Transverse colon (tissue), 3 donors: ENCODE data around the gene SLC6A1.

Experiments
- EP300 ChIP-seq: sonication (generic); formaldehyde crosslinking; IDR thresholded peaks from one replicate; pipeline ENCODE4 v1.6.1; 2017; ENCODE audit warnings: antibody characterized with exemption, low read depth
- TF ChIP-seq, protein P1 (sequence below), 5 experiments: fragments of 200-600 bp in 3 of 5; fragments of 450-650 bp in 2 of 5; sonication (generic) in 3 of 5; IDR thresholded peaks; 1 replicate in 2 of 5; 2 replicates in 3 of 5; pipeline ENCODE4 v1.5.1; 2016 to 2017; ENCODE audit warnings: antibody characterized with exemption in 5 of 5, inconsistent platforms in 3 of 5, mild to moderate bottlenecking in 2 of 5, moderate library complexity in 1 of 5

DNA sequence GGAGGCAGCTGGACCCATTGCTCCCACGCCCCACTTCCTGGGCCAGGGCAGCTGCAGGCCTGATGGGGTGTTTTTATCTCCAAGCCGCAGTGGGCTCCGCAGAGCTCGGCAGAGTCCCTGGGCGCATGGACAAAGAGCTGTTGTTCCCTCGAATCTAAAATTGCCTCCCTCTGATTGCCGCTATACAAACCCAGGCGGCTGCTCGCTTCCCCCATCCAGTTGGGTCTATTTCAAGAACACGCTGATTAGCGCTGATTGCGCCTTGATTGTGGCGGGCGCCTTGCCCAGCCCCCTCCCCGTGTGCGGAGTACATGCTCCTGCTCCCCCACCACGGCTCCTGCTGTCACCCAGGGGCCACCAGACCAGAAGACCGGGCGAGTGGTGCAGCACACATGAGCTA, 43.4 kb upstream of the SLC6A1 start:
- TF ChIP-seq, protein P1, sequence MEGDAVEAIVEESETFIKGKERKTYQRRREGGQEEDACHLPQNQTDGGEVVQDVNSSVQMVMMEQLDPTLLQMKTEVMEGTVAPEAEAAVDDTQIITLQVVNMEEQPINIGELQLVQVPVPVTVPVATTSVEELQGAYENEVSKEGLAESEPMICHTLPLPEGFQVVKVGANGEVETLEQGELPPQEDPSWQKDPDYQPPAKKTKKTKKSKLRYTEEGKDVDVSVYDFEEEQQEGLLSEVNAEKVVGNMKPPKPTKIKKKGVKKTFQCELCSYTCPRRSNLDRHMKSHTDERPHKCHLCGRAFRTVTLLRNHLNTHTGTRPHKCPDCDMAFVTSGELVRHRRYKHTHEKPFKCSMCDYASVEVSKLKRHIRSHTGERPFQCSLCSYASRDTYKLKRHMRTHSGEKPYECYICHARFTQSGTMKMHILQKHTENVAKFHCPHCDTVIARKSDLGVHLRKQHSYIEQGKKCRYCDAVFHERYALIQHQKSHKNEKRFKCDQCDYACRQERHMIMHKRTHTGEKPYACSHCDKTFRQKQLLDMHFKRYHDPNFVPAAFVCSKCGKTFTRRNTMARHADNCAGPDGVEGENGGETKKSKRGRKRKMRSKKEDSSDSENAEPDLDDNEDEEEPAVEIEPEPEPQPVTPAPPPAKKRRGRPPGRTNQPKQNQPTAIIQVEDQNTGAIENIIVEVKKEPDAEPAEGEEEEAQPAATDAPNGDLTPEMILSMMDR (IDR thresholded peaks at IDR 0.05) = no peak
- no peak for TF ChIP-seq EP300
